ENCODE data around the gene TSC1. TPM values are rescaled to one million over a fixed set of nuclear protein-coding genes. Genes with fewer than 3 reads are reported as not detected.

The TSC1 gene
- total and polyA plus RNA-seq, 12 donors: 29.4 to 87.7 (median 43.9) TPM

- DNase-seq: no peak
- WGBS, 4 donors: 82 to 90% (median 85%) methylated on average over 9 of the region's 9 CpGs
- peaks cover 0 to 66% of the 10 kb centered on the region in 2 donors for H3K36me3 ChIP-seq (replicated peaks in 1 of 2)
- H3K27me3 ChIP-seq: no peaks in the 10 kb centered on the region
- no peak overlapping the region for H3K4me3 ChIP-seq
- TF ChIP-seq CTCF (IDR thresholded peaks at IDR 0.05) (no peak), POLR2A (IDR thresholded peaks at IDR 0.05) (no peak)
- H3K4me1 ChIP-seq (replicated peaks in 1 of 2): peaks cover 0 to 5% of the 10 kb centered on the region in 2 donors
- no peaks in the 10 kb centered on the region for H3K9me3 ChIP-seq (replicated peaks in 1 of 3)
- intact Hi-C loops (cut with DNase I): no loop called here
- H3K27ac ChIP-seq: no peak overlapping the region
Measured at GRCh38 chr9:132894862-132895835, 49.3 kb downstream of the TSC1 start.

GRCh38 chr9:132894346-132894745 is 50.1 kb downstream of the TSC1 start:
- Histone ChIP-seq H3K27ac (no peak overlapping the region), H3K27me3 (no peaks in the 10 kb centered on the region), H3K36me3 (replicated peaks in 1 of 2) (peaks cover 0 to 58% of the 10 kb centered on the region in 2 donors), H3K4me3 (no peak overlapping the region), H3K9me3 (replicated peaks in 1 of 3) (no peaks in the 10 kb centered on the region), H3K4me1 (replicated peaks in 1 of 2) (peaks cover 0 to 5% of the 10 kb centered on the region in 2 donors)
- WGBS, 4 donors: 85 to 97% (median 93%) methylated on average over 5 of the region's 5 CpGs
- DNase-seq: no peak
- TF ChIP-seq CTCF (IDR thresholded peaks at IDR 0.05): no peak
- TF ChIP-seq POLR2A (IDR thresholded peaks at IDR 0.05): no peak
- intact Hi-C loops (cut with DNase I): no loop called here

GRCh38 chr9:132892400-132892799 is 52.0 kb downstream of the TSC1 start:
- 84 to 93% (median 89%) methylated on average over 9 of the region's 9 CpGs for WGBS, 4 donors
- intact Hi-C loops (cut with DNase I): no loop called here
- no peak for DNase-seq
- Histone ChIP-seq H3K27me3 (no peaks in the 10 kb centered on the region), H3K9me3 (replicated peaks in 1 of 3) (no peaks in the 10 kb centered on the region), H3K36me3 (replicated peaks in 1 of 2) (peaks cover 0 to 40% of the 10 kb centered on the region in 2 donors), H3K4me1 (replicated peaks in 1 of 2) (peaks cover 0 to 5% of the 10 kb centered on the region in 2 donors), H3K27ac (no peak overlapping the region), H3K4me3 (no peak overlapping the region)
- TF ChIP-seq CTCF (IDR thresholded peaks at IDR 0.05): no peak
- TF ChIP-seq POLR2A (IDR thresholded peaks at IDR 0.05): no peak

GRCh38 chr9:132888151-132888550 is 56.3 kb downstream of the TSC1 start:
- intact Hi-C loops (cut with DNase I): no loop called here

More at GRCh38 chr9:132888151-132888550, 56.3 kb downstream of the TSC1 start:
- no peak overlapping the region for H3K4me3 ChIP-seq
- no peaks in the 10 kb centered on the region for H3K9me3 ChIP-seq (replicated peaks in 1 of 3)
- H3K27me3 ChIP-seq: no peaks in the 10 kb centered on the region
- no peaks in the 10 kb centered on the region for H3K4me1 ChIP-seq (replicated peaks in 1 of 2)
- DNase-seq: no peak
- WGBS, 4 donors: 96 to 98% (median 97%) methylated on average over 13 to 18 of the region's 18 CpGs
- no peak overlapping the region for H3K27ac ChIP-seq
- H3K36me3 ChIP-seq (replicated peaks in 1 of 2): peaks cover 0 to 5% of the 10 kb centered on the region in 2 donors
- TF ChIP-seq POLR2A (IDR thresholded peaks at IDR 0.05): no peak
- TF ChIP-seq CTCF (IDR thresholded peaks at IDR 0.05): no peak
